WTC11 (cell line): ENCODE results near the gene AARS1. TPM values are rescaled to one million over a fixed set of nuclear protein-coding genes. Genes with fewer than 3 reads are reported as not detected.

Experiments used
- ATAC-seq: fragments of 200-7000 bp; cut with Tn5 transposase; 2 replicates; pipeline ENCODE4 v1.10.0; 2021; ENCODE audit warnings: mild to moderate bottlenecking, moderate library complexity
- CTCF ChIA-PET: fragments of 300-600 bp; sonication (Branson Sonifier 250); formaldehyde crosslinking; loops from one replicate; lab custom pipeline; 2021; ENCODE audit warnings: antibody characterized with exemption; lab: Charles Lee
- POLR2A ChIA-PET: fragments of 350-600 bp; sonication (Branson Sonifier 250); formaldehyde crosslinking; loops from one replicate; lab custom pipeline; 2021; ENCODE audit warnings: antibody characterized with exemption; lab: Charles Lee
- DNase-seq: peaks from one replicate; pipeline ENCODE4 v3.0.0; 2021; ENCODE audit warnings: low spot score
- H3K27ac Mint-ChIP-seq: 2 replicates; pipeline ENCODE4 v1.8.0; 2021; ENCODE audit warnings: mixed read lengths
- H3K27me3 Mint-ChIP-seq: 2 replicates; pipeline ENCODE4 v1.8.0; 2021; ENCODE audit warnings: low read depth, mild to moderate bottlenecking, moderate library complexity, mixed read lengths
- H3K36me3 Mint-ChIP-seq: 2 replicates; pipeline ENCODE4 v1.8.0; 2021; ENCODE audit warnings: mixed read lengths
- H3K4me1 Mint-ChIP-seq: 2 replicates; pipeline ENCODE4 v1.8.0; 2022; ENCODE audit warnings: mixed read lengths
- H3K4me3 Mint-ChIP-seq: 2 replicates; pipeline ENCODE4 v1.8.0; 2021; ENCODE audit warnings: mild to moderate bottlenecking, moderate library complexity, mixed read lengths
- H3K9me3 Mint-ChIP-seq: 2 replicates; pipeline ENCODE4 v1.8.0; 2021; ENCODE audit warnings: mixed read lengths
- ATF2 ChIP-seq: sonication (generic); formaldehyde crosslinking; IDR thresholded peaks from 2 replicates; pipeline ENCODE4 v1.8.1; 2022; ENCODE audit warnings: low read depth, missing genetic modification reagents, borderline replicate concordance
- ATF3 ChIP-seq: sonication (generic); formaldehyde crosslinking; conservative IDR thresholded peaks from 2 replicates; pipeline ENCODE4 v1.8.1; 2022; ENCODE audit warnings: mild to moderate bottlenecking, missing genetic modification reagents
- CBFB ChIP-seq: sonication (generic); formaldehyde crosslinking; IDR thresholded peaks from 2 replicates; pipeline ENCODE4 v1.8.1; 2022; ENCODE audit warnings: mild to moderate bottlenecking, low read depth, missing genetic modification reagents
- E2F1 ChIP-seq: sonication (generic); formaldehyde crosslinking; IDR thresholded peaks from 2 replicates; pipeline ENCODE4 v1.8.0; 2022; ENCODE audit warnings: mild to moderate bottlenecking, missing genetic modification reagents
- FOXK1 ChIP-seq: sonication (generic); formaldehyde crosslinking; IDR thresholded peaks from 2 replicates; pipeline ENCODE4 v1.8.0; 2022; ENCODE audit warnings: mild to moderate bottlenecking, moderate library complexity, missing genetic modification reagents
- FOXP1 ChIP-seq: sonication (generic); formaldehyde crosslinking; IDR thresholded peaks from 2 replicates; pipeline ENCODE4 v1.8.0; 2022; ENCODE audit warnings: missing genetic modification reagents, mild to moderate bottlenecking, moderate library complexity, borderline replicate concordance
- HMGA2 ChIP-seq: fragments of 250-450 bp; sonication (Bioruptor Pico); IDR thresholded peaks from 2 replicates; pipeline ENCODE4 v1.4.0; 2021; ENCODE audit warnings: mild to moderate bottlenecking, moderate library complexity
- IRF2 ChIP-seq: sonication (generic); formaldehyde crosslinking; IDR thresholded peaks from 2 replicates; pipeline ENCODE4 v1.8.0; 2022; ENCODE audit warnings: low read depth, missing genetic modification reagents, borderline replicate concordance
- JUN ChIP-seq: sonication (generic); formaldehyde crosslinking; IDR thresholded peaks from 2 replicates; pipeline ENCODE4 v1.8.0; 2023; ENCODE audit warnings: mild to moderate bottlenecking, missing genetic modification reagents
- NFE2L1 ChIP-seq: sonication (generic); formaldehyde crosslinking; IDR thresholded peaks from 2 replicates; pipeline ENCODE4 v1.8.1; 2023; ENCODE audit warnings: missing genetic modification reagents
- NR3C1 ChIP-seq: sonication (generic); formaldehyde crosslinking; conservative IDR thresholded peaks from 2 replicates; pipeline ENCODE4 v1.8.1; 2023; ENCODE audit warnings: low read depth, mild to moderate bottlenecking, missing genetic modification reagents
- TEAD1 ChIP-seq: sonication (generic); formaldehyde crosslinking; IDR thresholded peaks from 2 replicates; pipeline ENCODE4 v1.8.0; 2022; ENCODE audit warnings: mild to moderate bottlenecking, missing genetic modification reagents
- ZNF121 ChIP-seq: sonication (generic); formaldehyde crosslinking; IDR thresholded peaks from 2 replicates; pipeline ENCODE4 v1.8.0; 2023; ENCODE audit warnings: missing genetic modification reagents
- ZNF138 ChIP-seq: sonication (generic); formaldehyde crosslinking; conservative IDR thresholded peaks from 2 replicates; pipeline ENCODE4 v1.8.1; 2022; ENCODE audit warnings: mild to moderate bottlenecking, moderate library complexity, missing genetic modification reagents
- ZNF219 ChIP-seq: sonication (generic); formaldehyde crosslinking; IDR thresholded peaks from 2 replicates; pipeline ENCODE4 v1.8.0; 2023; ENCODE audit warnings: missing genetic modification reagents, mild to moderate bottlenecking, borderline replicate concordance
- ZNF263 ChIP-seq: sonication (generic); formaldehyde crosslinking; IDR thresholded peaks from 2 replicates; pipeline ENCODE4 v1.8.1; 2022; ENCODE audit warnings: low read depth, mild to moderate bottlenecking, moderate library complexity, missing genetic modification reagents
- ZNF671 ChIP-seq: fragments of 250-450 bp; sonication (Bioruptor Pico); IDR thresholded peaks from 2 replicates; pipeline ENCODE4 v1.8.0; 2021; ENCODE audit warnings: mild to moderate bottlenecking
- total RNA-seq: library from RNA; stranded (reverse); gene quantifications from 3 replicates; pipeline ENCODE4 v1.2.3, GENCODE V29; 2021
- TF ChIP-seq, protein P1 (sequence below): fragments of 250-450 bp; sonication (Bioruptor Pico); conservative IDR thresholded peaks from 2 replicates; pipeline ENCODE4 v1.9.0; 2021; ENCODE audit warnings: mild to moderate bottlenecking
- TF ChIP-seq, protein P2 (sequence below): sonication (generic); formaldehyde crosslinking; IDR thresholded peaks from 2 replicates; pipeline ENCODE4 v1.8.1; 2023; ENCODE audit warnings: mild to moderate bottlenecking, missing genetic modification reagents
- TF ChIP-seq, protein P3 (sequence below): fragments of 200-600 bp; IDR thresholded peaks from 2 replicates; pipeline ENCODE4 v1.8.0; 2022; ENCODE audit warnings: antibody characterized with exemption
- TF ChIP-seq, protein P4 (sequence below): fragments of 250-450 bp; sonication (Bioruptor Pico); IDR thresholded peaks from 2 replicates; pipeline ENCODE4 v1.9.0; 2021; ENCODE audit warnings: mild to moderate bottlenecking, borderline replicate concordance

Gene AARS1
- total RNA-seq, 1 experiment from 2014 or later, result 214 TPM

GRCh38 chr16:70258946-70259345, 30.4 kb downstream of the AARS1 start:
- DNase-seq, result no peak
- TF ChIP-seq TEAD1 (CRISPR knock-in tag), result no peak
- TF ChIP-seq FOXK1 (CRISPR knock-in tag), result no peak
- TF ChIP-seq, protein P1, sequence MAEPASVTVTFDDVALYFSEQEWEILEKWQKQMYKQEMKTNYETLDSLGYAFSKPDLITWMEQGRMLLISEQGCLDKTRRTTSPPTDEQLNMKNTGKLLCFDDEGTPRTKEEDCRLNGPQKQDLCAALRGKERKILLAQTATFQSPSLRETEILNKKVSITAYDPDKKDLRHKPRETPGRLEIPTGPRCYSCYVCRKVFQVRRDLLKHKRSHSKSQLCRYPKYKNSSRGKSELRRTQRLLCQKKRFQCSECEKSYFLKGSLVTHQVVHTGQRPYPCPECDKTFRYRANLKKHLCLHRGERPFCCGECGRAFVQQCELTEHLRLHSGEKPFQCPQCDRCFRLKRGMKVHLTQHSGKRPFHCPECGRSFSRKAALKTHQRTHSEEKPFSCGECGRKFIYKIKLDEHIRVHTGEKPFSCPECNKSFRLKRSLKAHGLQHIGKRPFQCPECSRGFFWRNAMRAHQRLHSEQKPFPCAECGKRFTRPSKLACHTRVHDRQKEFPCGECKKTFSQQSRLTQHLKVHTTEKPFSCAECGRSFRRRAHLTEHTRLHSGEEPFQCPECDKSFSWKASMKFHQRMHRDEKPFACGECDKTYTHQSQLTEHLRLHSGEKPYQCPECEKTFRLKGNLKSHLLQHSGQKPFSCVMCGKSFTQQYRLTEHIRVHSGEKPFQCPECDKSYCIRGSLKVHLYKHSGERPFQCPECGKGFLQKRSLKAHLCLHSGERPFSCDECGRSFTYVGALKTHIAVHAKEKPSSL, result no peak
- TF ChIP-seq, protein P2, sequence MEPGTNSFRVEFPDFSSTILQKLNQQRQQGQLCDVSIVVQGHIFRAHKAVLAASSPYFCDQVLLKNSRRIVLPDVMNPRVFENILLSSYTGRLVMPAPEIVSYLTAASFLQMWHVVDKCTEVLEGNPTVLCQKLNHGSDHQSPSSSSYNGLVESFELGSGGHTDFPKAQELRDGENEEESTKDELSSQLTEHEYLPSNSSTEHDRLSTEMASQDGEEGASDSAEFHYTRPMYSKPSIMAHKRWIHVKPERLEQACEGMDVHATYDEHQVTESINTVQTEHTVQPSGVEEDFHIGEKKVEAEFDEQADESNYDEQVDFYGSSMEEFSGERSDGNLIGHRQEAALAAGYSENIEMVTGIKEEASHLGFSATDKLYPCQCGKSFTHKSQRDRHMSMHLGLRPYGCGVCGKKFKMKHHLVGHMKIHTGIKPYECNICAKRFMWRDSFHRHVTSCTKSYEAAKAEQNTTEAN (CRISPR knock-in tag), result no peak
- no peak for TF ChIP-seq FOXP1 (CRISPR knock-in tag)
- TF ChIP-seq ZNF219 (CRISPR knock-in tag), result no peak
- TF ChIP-seq ZNF671 (CRISPR knock-in tag), result no peak
- no peak for TF ChIP-seq E2F1 (CRISPR knock-in tag)
- TF ChIP-seq, protein P3, sequence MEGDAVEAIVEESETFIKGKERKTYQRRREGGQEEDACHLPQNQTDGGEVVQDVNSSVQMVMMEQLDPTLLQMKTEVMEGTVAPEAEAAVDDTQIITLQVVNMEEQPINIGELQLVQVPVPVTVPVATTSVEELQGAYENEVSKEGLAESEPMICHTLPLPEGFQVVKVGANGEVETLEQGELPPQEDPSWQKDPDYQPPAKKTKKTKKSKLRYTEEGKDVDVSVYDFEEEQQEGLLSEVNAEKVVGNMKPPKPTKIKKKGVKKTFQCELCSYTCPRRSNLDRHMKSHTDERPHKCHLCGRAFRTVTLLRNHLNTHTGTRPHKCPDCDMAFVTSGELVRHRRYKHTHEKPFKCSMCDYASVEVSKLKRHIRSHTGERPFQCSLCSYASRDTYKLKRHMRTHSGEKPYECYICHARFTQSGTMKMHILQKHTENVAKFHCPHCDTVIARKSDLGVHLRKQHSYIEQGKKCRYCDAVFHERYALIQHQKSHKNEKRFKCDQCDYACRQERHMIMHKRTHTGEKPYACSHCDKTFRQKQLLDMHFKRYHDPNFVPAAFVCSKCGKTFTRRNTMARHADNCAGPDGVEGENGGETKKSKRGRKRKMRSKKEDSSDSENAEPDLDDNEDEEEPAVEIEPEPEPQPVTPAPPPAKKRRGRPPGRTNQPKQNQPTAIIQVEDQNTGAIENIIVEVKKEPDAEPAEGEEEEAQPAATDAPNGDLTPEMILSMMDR, result no peak
- TF ChIP-seq ZNF121 (CRISPR knock-in tag), result no peak
- H3K4me1 Mint-ChIP-seq, result no peaks in the 10 kb centered on the region
- peaks cover 81% of the 10 kb centered on the region for H3K36me3 Mint-ChIP-seq
- ATAC-seq, result no peak
- POLR2A ChIA-PET, result interaction anchor here (0.5 kb wide), 1 partner anchor 264 kb away, joined by 3 read pairs; the partner anchor contains the start of genes COG4 and SF3B3
- no peaks in the 10 kb centered on the region for H3K27me3 Mint-ChIP-seq
- no peak overlapping the region for H3K4me3 Mint-ChIP-seq
- no peaks in the 10 kb centered on the region for H3K9me3 Mint-ChIP-seq
- no peak overlapping the region for H3K27ac Mint-ChIP-seq
- CTCF ChIA-PET, result no interaction called here

GRCh38 chr16:70258065-70258464, 31.2 kb downstream of the AARS1 start:
- no peak for DNase-seq
- ATAC-seq, result no peak
- Mint-ChIP-seq H3K27ac (no peak overlapping the region), H3K9me3 (no peaks in the 10 kb centered on the region), H3K4me3 (no peak overlapping the region), H3K27me3 (no peaks in the 10 kb centered on the region), H3K36me3 (peaks cover 85% of the 10 kb centered on the region), H3K4me1 (no peaks in the 10 kb centered on the region)
- POLR2A ChIA-PET, result no interaction called here
- TF ChIP-seq, protein P4, sequence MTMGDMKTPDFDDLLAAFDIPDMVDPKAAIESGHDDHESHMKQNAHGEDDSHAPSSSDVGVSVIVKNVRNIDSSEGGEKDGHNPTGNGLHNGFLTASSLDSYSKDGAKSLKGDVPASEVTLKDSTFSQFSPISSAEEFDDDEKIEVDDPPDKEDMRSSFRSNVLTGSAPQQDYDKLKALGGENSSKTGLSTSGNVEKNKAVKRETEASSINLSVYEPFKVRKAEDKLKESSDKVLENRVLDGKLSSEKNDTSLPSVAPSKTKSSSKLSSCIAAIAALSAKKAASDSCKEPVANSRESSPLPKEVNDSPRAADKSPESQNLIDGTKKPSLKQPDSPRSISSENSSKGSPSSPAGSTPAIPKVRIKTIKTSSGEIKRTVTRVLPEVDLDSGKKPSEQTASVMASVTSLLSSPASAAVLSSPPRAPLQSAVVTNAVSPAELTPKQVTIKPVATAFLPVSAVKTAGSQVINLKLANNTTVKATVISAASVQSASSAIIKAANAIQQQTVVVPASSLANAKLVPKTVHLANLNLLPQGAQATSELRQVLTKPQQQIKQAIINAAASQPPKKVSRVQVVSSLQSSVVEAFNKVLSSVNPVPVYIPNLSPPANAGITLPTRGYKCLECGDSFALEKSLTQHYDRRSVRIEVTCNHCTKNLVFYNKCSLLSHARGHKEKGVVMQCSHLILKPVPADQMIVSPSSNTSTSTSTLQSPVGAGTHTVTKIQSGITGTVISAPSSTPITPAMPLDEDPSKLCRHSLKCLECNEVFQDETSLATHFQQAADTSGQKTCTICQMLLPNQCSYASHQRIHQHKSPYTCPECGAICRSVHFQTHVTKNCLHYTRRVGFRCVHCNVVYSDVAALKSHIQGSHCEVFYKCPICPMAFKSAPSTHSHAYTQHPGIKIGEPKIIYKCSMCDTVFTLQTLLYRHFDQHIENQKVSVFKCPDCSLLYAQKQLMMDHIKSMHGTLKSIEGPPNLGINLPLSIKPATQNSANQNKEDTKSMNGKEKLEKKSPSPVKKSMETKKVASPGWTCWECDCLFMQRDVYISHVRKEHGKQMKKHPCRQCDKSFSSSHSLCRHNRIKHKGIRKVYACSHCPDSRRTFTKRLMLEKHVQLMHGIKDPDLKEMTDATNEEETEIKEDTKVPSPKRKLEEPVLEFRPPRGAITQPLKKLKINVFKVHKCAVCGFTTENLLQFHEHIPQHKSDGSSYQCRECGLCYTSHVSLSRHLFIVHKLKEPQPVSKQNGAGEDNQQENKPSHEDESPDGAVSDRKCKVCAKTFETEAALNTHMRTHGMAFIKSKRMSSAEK (CRISPR knock-in tag), result no peak
- TF ChIP-seq ATF3 (CRISPR knock-in tag) (no peak), CBFB (CRISPR knock-in tag) (no peak), ATF2 (CRISPR knock-in tag) (no peak), IRF2 (CRISPR knock-in tag) (no peak), HMGA2 (no peak), NR3C1 (no peak), NFE2L1 (CRISPR knock-in tag) (no peak), ZNF263 (CRISPR knock-in tag) (no peak), ZNF219 (CRISPR knock-in tag) (no peak), JUN (CRISPR knock-in tag) (no peak), ZNF138 (CRISPR knock-in tag) (no peak)
- CTCF ChIA-PET, result interaction anchor here (1.6 kb wide), 1 partner anchor 9 kb away, joined by 7 read pairs; no protein-coding TSS in a partner anchor
